Stimulated activated CD8-positive, alpha-beta memory T cell treated with anti-CD3 and anti-CD28 coated beads, Interleukin-7, amount 100 ng/mL, for 1 hour (primary cell): ENCODE results near the gene SLC16A6.
"Not testable (repeated sequence)": the region's sequence is repeated elsewhere in the genome, so short reads cannot be mapped to it uniquely, and the experiment has no call there.

Experiments
- DNase-seq, 2 donors: peaks; one replicate each; pipeline ENCODE4 v3.0.0-alpha.2; 2020; ENCODE audit warnings: low read depth in 2 of 2

SLC16A6 gene

GRCh38 chr17:68220786-68221185 lies 70.1 kb downstream of the SLC16A6 start:
- DNase-seq, result not testable (repeated sequence)

- DNase-seq, result not testable (repeated sequence)
Measured at GRCh38 chr17:68220186-68220585, 70.7 kb downstream of the SLC16A6 start.

GRCh38 chr17:68219429-68219828 lies 71.5 kb downstream of the SLC16A6 start:
- not testable (repeated sequence) for DNase-seq
